HG03469 (cell line): ENCODE measurements around the gene IL17RC.

ENCODE experiments used
- ATAC-seq: cut with Tn5 transposase; IDR thresholded peaks from one replicate; pipeline ENCODE4 v1.9.1; 2021; ENCODE audit warnings: mild to moderate bottlenecking, moderate library complexity, moderate number of reproducible peaks; ENCODE audit not compliant: unreplicated experiment

The IL17RC gene

DNA sequence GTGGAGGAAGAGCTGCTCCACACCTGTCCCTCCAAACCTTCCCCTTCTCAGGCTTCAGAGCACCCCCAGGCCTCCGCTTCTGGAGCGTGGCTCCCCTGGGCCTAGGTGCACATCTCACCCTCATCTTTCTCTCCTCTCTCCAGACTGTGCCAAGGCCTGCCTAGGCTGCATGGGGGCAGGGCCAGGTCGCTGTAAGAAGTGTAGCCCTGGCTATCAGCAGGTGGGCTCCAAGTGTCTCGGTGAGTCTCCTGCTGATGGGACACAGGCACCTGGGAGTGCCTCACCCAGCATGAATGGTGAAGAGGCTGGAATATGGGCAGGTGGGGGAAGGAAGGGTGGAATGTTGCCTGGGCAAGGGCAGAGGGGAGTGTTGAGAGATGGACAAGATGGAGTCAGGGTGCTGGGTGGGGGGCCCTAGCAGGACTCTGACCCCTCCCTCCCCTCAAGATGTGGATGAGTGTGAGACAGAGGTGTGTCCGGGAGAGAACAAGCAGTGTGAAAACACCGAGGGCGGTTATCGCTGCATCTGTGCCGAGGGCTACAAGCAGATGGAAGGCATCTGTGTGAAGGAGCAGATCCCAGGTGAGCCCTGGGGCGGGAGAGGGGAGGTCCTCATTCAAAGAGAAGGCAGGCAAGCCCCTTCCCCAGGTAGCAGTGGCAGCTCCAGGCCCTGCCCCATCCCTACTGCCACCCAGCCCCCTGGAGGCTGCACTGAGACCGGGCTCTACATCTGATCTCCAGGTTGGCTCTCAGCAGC is 26.2 kb downstream of the IL17RC start:
- ATAC-seq: no peak

GRCh38 chr3:9944271-9944670 is 27.4 kb downstream of the IL17RC start:
- no peak for ATAC-seq

GRCh38 chr3:9945358-9945757 is 28.5 kb downstream of the IL17RC start:
- no peak for ATAC-seq

DNA sequence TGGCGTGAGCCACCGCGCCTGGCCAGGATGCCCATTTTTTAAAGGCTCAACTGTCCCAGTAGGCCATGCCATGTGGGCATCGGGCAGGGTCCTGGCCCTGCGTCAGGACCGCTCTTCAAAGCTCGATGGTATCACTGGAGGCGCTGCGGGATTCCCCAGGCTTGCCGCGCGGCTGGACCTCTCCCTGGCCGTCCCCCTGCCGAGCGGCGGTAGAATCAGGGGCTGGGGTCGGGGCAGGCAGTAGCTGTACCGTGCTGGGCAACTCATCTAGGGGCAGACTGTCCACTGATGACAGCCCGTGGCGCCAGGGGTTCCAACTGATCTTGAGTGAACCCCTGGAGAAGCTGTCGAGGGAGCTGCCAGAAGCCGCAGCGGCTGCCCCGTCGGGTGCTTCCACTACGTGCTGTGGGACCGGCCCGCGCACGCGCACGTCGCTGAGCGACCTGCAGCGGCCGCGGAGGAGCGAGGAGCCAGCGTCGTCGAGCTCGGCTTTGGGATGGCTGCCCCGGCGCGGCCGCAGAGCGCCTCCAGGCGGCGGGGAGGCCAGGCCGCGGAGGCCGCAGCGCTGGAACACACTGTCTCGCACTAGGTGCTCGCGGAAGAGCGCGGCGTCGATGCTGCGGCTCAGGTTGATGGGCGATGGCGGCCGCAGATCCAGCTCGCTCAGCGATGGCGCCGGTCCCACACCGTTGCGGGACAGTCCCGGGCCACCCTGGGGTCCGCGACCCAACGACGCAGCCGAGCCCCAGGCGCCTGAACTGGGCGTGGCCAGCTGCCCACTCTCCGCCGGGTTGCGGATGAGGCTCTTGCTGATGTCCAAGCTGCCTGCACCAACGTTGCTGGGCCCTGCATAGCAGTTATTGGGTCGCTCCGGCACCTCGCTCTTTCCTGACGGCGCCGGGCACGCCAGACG is 29.5 kb downstream of the IL17RC start:
- ATAC-seq: no peak

- ATAC-seq: no peak
Observed at GRCh38 chr3:9947025-9947995, 30.4 kb downstream of the IL17RC start.

DNA sequence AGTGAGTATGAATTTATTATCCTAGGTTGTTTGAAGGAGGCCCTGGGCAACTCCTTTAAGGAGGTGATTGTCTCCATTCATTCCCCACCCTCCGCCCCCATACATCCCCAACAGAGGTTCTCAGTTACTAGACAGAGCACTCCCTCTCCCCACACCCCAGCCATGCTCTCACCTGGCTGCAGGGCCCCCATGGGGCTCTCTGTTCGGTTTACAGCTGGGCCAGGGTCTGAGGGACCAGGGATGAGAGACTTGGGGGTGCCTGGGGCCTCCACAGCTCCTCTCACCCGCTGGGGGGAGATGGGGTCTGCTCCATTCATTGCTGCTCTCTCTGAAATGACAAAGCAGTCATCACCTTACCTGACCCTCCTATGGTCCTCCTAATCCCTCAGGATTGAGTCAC is 31.7 kb downstream of the IL17RC start:
- ATAC-seq: no peak

- ATAC-seq: no peak
Observed at GRCh38 chr3:9949115-9949514, 32.2 kb downstream of the IL17RC start.

GRCh38 chr3:9949626-9950025 is 32.7 kb downstream of the IL17RC start:
- ATAC-seq: no peak

- ATAC-seq: no peak
Observed at GRCh38 chr3:9951126-9951525, 34.2 kb downstream of the IL17RC start.

GRCh38 chr3:9951598-9951961 is 34.7 kb downstream of the IL17RC start:
- no peak for ATAC-seq

DNA sequence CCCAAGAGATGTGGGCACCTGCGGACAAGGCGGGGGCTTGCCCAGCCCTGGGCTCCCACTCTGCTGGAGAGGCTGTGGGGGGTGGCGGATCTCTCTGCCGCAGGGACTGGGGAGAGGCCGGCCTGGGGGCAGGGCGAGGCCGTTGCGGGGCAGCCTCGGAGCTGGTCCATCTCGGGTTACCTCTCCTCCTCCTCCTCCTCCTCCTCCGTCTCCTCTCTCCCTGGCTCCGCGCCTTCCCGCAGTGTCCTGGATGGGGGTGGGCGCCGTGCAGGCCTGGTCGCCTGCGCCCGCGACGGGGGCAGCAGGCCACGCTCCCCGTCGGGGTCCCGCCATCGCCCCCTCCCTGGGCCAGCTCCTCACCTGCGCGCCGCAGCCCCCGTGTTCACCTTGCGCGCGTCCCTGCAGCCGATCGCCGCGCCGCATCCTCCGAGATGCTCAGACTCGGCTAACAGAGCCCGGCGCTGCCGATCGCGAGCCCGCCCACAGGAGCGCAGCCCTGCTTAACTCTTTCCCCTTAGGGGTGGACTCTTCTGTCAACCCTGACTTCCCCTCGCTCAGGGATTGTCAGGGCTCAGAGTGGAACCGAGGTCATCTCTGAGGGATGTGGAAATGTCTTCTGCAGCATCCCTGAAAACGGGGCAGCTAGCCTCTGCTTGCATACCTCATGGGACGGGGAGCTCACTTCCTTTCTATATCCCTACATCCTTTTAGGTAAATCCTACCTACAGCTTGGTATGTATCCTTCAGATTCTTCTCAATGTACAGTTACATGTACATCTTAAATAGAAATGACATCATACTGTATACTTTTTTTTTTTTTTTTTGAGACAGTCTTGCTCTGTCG is 35.3 kb downstream of the IL17RC start, which contains the start of gene PRRT3:
Gene PRRT3, minus strand, starts transcription at position 447 of the 844 bp plus-strand sequence. CDS start 2,293 bp downstream, outside the sequence.
- ATAC-seq: no peak

DNA sequence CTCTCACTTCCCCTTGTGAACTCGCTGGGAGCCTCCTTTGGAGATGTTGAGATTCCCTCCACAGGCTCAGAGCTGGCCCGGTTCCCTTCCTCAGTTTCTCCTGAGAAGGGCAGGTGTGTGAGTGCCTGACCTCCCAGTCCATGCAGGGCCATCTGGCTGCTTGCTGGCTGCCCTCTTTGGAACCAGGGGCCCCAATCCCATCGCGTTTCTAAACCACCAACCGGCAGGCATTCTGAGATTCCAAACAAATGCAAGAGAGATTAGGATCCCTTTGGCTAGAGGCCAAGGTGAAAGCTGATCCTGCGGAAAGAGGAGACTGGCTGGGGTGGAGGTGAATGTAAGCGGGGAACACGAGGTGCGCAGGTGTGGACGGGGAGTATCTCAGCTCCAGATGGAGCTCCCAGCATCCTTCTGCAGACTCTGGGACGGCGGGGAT is 38.2 kb downstream of the IL17RC start:
- ATAC-seq: no peak

GRCh38 chr3:9955611-9956352 is 38.9 kb downstream of the IL17RC start:
- ATAC-seq: no peak

GRCh38 chr3:9957214-9957613 is 40.3 kb downstream of the IL17RC start:
- no peak for ATAC-seq

DNA sequence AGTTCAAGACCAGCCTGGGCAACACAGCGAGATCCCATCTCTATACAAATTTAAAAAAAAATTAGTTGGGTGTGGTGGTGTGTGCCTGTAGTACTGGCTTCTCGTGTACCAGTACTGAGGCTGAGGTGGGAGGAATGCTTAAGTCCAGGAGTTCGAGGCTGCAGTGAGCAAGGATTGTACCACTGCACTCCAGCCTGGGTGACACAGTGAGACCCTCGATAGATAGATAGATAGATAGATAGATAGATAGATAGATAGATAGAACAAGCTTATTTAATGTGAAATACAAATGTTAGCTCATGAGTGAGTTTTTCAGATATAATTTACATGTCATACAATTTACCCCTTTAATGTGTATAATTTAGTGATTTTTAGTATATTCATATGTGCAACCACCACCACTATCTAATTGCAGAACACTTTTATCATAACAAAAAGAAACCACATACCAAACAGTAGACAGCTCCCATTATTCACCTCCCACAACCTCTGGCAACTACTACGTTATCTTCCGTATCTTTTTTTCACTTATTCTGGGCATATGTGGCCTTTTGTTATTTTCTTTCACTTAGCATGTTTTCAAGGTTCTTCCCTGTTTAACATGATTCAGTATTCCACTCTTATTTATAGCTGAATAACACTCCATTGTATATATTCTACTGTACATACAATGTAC is 48.4 kb downstream of the IL17RC start:
- no peak for ATAC-seq

DNA sequence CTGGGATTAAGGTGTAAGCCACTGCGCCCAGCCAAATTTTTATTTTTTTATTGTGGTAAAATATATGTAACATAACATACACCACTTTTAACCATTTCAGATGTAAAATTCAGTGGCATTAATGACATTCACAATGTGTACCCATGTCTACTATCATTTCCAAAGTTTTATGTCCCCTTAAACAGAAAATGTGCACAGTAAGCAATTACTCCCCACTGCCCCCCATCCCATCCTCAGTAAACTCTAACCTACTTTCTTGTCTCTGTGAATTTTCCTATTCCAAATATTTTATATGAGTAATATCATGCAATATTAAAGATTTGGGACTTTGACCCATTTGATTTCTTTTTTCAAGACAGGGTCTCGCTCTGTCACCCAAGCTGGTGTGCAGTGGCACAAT is 49.9 kb downstream of the IL17RC start:
- ATAC-seq: no peak

- no peak for ATAC-seq
Observed at GRCh38 chr3:9969632-9970019, 52.7 kb downstream of the IL17RC start.

- ATAC-seq: no peak
Observed at GRCh38 chr3:9970020-9970652, 53.2 kb downstream of the IL17RC start.
